Measurements from ENCODE around the gene BPTF.

- TF ChIP-seq CTCF (IDR thresholded peaks at IDR 0.05) (peak in 1 of 6 experiments; percentile 12), POLR2A (IDR thresholded peaks at IDR 0.05) (no peak)
Measured at GRCh38 chr17:67862614-67863217, 37.4 kb downstream of the BPTF start.

Measured in adrenal gland (tissue), 5 donors.